NCI-H1417 treated with DMSO at 0.1 percent for 48 hours (cell line): ENCODE measurements around the gene CHRNA4.

ENCODE experiments used
- DNase-seq: peaks from one replicate; lab custom pipeline; 2025; lab: John Stamatoyannopoulos, UW

Gene CHRNA4

GRCh38 chr20:63360850-63361518 lies at the start of gene CHRNA4:
CHRNA4 (minus strand) TSS chr20:63361349; CDS start chr20:63361165, 184 bp downstream.
- DNase-seq, result no peak

- DNase-seq, result no peak
Measured at GRCh38 chr20:63409834-63410435, 48.8 kb upstream of the CHRNA4 start.

GRCh38 chr20:63409066-63409833 lies 48.1 kb upstream of the CHRNA4 start:
- DNase-seq, result no peak

GRCh38 chr20:63408684-63409046 lies 47.5 kb upstream of the CHRNA4 start:
- DNase-seq, result no peak

- DNase-seq, result no peak
Measured at GRCh38 chr20:63407928-63408683, 47.0 kb upstream of the CHRNA4 start.

- no peak for DNase-seq
Measured at GRCh38 chr20:63406617-63407245, 45.6 kb upstream of the CHRNA4 start.

GRCh38 chr20:63406011-63406410 lies 44.9 kb upstream of the CHRNA4 start:
- no peak for DNase-seq

- DNase-seq, result no peak
Measured at GRCh38 chr20:63405102-63405730, 44.1 kb upstream of the CHRNA4 start.

- no peak for DNase-seq
Measured at GRCh38 chr20:63404129-63405085, 43.3 kb upstream of the CHRNA4 start.

GRCh38 chr20:63403403-63404105 lies 42.4 kb upstream of the CHRNA4 start:
- no peak for DNase-seq

GRCh38 chr20:63402860-63403220 lies 41.7 kb upstream of the CHRNA4 start:
- DNase-seq, result no peak

- DNase-seq, result no peak
Measured at GRCh38 chr20:63402181-63402859, 41.2 kb upstream of the CHRNA4 start.

GRCh38 chr20:63401384-63402110 lies 40.4 kb upstream of the CHRNA4 start:
- DNase-seq, result no peak

GRCh38 chr20:63400486-63401210 lies 39.5 kb upstream of the CHRNA4 start:
- no peak for DNase-seq

GRCh38 chr20:63399596-63400375 lies 38.6 kb upstream of the CHRNA4 start:
- no peak for DNase-seq

GRCh38 chr20:63398744-63399514 lies 37.8 kb upstream of the CHRNA4 start:
- DNase-seq, result no peak
